H54 (cell line): ENCODE measurements around the gene CD180.

Source experiments
- DNase-seq: peaks from one replicate; pipeline ENCODE4 v3.0.0; 2011; ENCODE audit warnings: low spot score, mixed read lengths; ENCODE audit not compliant: insufficient read length
- FAIRE-seq: peaks from 3 replicates; lab custom pipeline; 2011; peaks lifted over from hg19 to GRCh38; lab: Jason Lieb, UNC
- POLR2A ChIP-seq: IDR thresholded peaks from 2 replicates; pipeline ENCODE4 v1.6.1; 2011; ENCODE audit warnings: low read depth, mild to moderate bottlenecking, low read length

Gene CD180

GRCh38 chr5:67222243-67223025 lies 25.8 kb upstream of the CD180 start:
- DNase-seq (no peak), FAIRE-seq (no peak)
- no peak for TF ChIP-seq POLR2A

GRCh38 chr5:67221487-67222242 lies 25.1 kb upstream of the CD180 start:
- no peak for TF ChIP-seq POLR2A
- FAIRE-seq (no peak), DNase-seq (no peak)

- no peak for TF ChIP-seq POLR2A
- FAIRE-seq (no peak), DNase-seq (no peak)
Observed at GRCh38 chr5:67216564-67216963, 20.0 kb upstream of the CD180 start.

GRCh38 chr5:67215519-67216471 lies 19.2 kb upstream of the CD180 start:
- TF ChIP-seq POLR2A, result no peak
- DNase-seq, result no peak
- no peak for FAIRE-seq

- DNase-seq, result no peak
- FAIRE-seq, result no peak
- no peak for TF ChIP-seq POLR2A
Observed at GRCh38 chr5:67214707-67215447, 18.3 kb upstream of the CD180 start.

GRCh38 chr5:67214036-67214435 lies 17.4 kb upstream of the CD180 start:
- no peak for TF ChIP-seq POLR2A
- FAIRE-seq (no peak), DNase-seq (no peak)

GRCh38 chr5:67211926-67212325 lies 15.3 kb upstream of the CD180 start:
- DNase-seq, result peak; percentile 44
- no peak for TF ChIP-seq POLR2A
- FAIRE-seq, result peak; percentile 45

- FAIRE-seq (peak; percentile 95), DNase-seq (peak; percentile 54)
- no peak for TF ChIP-seq POLR2A
Observed at GRCh38 chr5:67209141-67209771, 12.7 kb upstream of the CD180 start.

- DNase-seq (no peak), FAIRE-seq (no peak)
- TF ChIP-seq POLR2A, result no peak
Observed at GRCh38 chr5:67208403-67208802, 11.8 kb upstream of the CD180 start.

- TF ChIP-seq POLR2A, result no peak
- DNase-seq (peak; percentile 69), FAIRE-seq (peak; percentile 97)
Observed at GRCh38 chr5:67206929-67207328, 10.3 kb upstream of the CD180 start.

- no peak for TF ChIP-seq POLR2A
- FAIRE-seq, result no peak
Observed at GRCh38 chr5:67206461-67206860, 9.9 kb upstream of the CD180 start.

GRCh38 chr5:67205981-67206380 lies 9.4 kb upstream of the CD180 start:
- FAIRE-seq, result no peak
- no peak for TF ChIP-seq POLR2A

More at GRCh38 chr5:67206461-67206860, 9.9 kb upstream of the CD180 start:
- no peak for DNase-seq

More at GRCh38 chr5:67205981-67206380, 9.4 kb upstream of the CD180 start:
- DNase-seq, result no peak
